Neuronal stem cell (in vitro differentiated cells): ENCODE data around the gene TMEM88.

Experiments used
- DNase-seq: peaks from one replicate; pipeline ENCODE4 v3.0.0-alpha.2; 2013; ENCODE audit warnings: low spot score
- H2AFZ ChIP-seq: one replicate; pipeline ENCODE4 v1.6.1; 2013; ENCODE audit warnings: mild to moderate bottlenecking, low read length, inconsistent platforms
- H2AK5ac ChIP-seq: 2 replicates; pipeline ENCODE4 v1.6.1; 2013; ENCODE audit warnings: low read depth, mild to moderate bottlenecking, inconsistent platforms, low read length, moderate library complexity, mixed read lengths
- H2BK120ac ChIP-seq: 2 replicates; pipeline ENCODE4 v1.6.1; 2013; ENCODE audit warnings: low read depth, mild to moderate bottlenecking, inconsistent platforms, low read length, moderate library complexity, mixed read lengths
- H2BK12ac ChIP-seq: one replicate; pipeline ENCODE4 v1.6.1; 2013; ENCODE audit warnings: low read length, inconsistent platforms
- H2BK15ac ChIP-seq: 2 replicates; pipeline ENCODE4 v1.6.1; 2013; ENCODE audit warnings: mild to moderate bottlenecking, low read length, inconsistent platforms, mixed read lengths
- H2BK5ac ChIP-seq: one replicate; pipeline ENCODE4 v1.6.1; 2013; ENCODE audit warnings: inconsistent platforms, mild to moderate bottlenecking, low read length, moderate library complexity
- H3K14ac ChIP-seq: one replicate; pipeline ENCODE4 v1.6.1; 2013; ENCODE audit warnings: low read length, inconsistent platforms
- H3K18ac ChIP-seq: 2 replicates; pipeline ENCODE4 v1.6.1; 2013; ENCODE audit warnings: low read length, inconsistent platforms
- H3K23ac ChIP-seq: 2 replicates; pipeline ENCODE4 v1.6.1; 2013; ENCODE audit warnings: low read depth, mild to moderate bottlenecking, mixed read lengths, low read length, inconsistent platforms; ENCODE audit not compliant: poor library complexity
- H3K27ac ChIP-seq: replicated peaks from 3 replicates; pipeline ENCODE4 v1.5.1; 2013; ENCODE audit warnings: low read length, inconsistent platforms
- H3K27me3 ChIP-seq, 3 experiments: 2 replicates each; pipeline ENCODE4 v1.6.1; 2013; ENCODE audit warnings: low read length in 3 of 3, mild to moderate bottlenecking in 2 of 3, inconsistent platforms in 1 of 3, low read depth in 1 of 3, mixed read lengths in 1 of 3, moderate library complexity in 1 of 3; ENCODE audit not compliant: control insufficient read depth in 3 of 3, insufficient read depth in 3 of 3
- H3K36me3 ChIP-seq, 2 donors: replicated peaks in 1 of 2; 2 replicates each; pipeline ENCODE4 v1.6.1; 2013; ENCODE audit warnings: low read length in 2 of 2; ENCODE audit not compliant: control insufficient read depth in 2 of 2, insufficient read depth in 2 of 2
- H3K4ac ChIP-seq: 2 replicates; pipeline ENCODE4 v1.6.1; 2013; ENCODE audit warnings: inconsistent platforms, mild to moderate bottlenecking, low read length, moderate library complexity
- H3K4me1 ChIP-seq, 2 donors: 1 replicate in 1 of 2; 2 replicates in 1 of 2; pipeline ENCODE4 v1.6.1; 2013; ENCODE audit warnings: low read length in 2 of 2, low read depth in 1 of 2; ENCODE audit not compliant: control insufficient read depth in 2 of 2, insufficient read depth in 1 of 2
- H3K4me2 ChIP-seq: one replicate; pipeline ENCODE4 v1.6.1; 2013; ENCODE audit warnings: mild to moderate bottlenecking, low read length, inconsistent platforms; ENCODE audit not compliant: insufficient read depth, poor library complexity, severe bottlenecking
- H3K4me3 ChIP-seq, 2 donors: 2 replicates each; pipeline ENCODE4 v1.5.1; 2013; ENCODE audit warnings: low read length in 2 of 2, mild to moderate bottlenecking in 2 of 2, inconsistent platforms in 1 of 2, moderate library complexity in 1 of 2
- H3K79me1 ChIP-seq: one replicate; pipeline ENCODE4 v1.6.1; 2013; ENCODE audit warnings: low read depth, mild to moderate bottlenecking, inconsistent platforms, low read length, moderate library complexity
- H3K9ac ChIP-seq: one replicate; pipeline ENCODE4 v1.6.1; 2013; ENCODE audit warnings: mild to moderate bottlenecking, low read depth, low read length, inconsistent platforms; ENCODE audit not compliant: poor library complexity
- H3K9me3 ChIP-seq, 2 donors: replicated peaks in 1 of 2; 2 replicates each; pipeline versions ENCODE3 to v1.6.1; 2013; ENCODE audit warnings: low read length in 2 of 2, mild to moderate bottlenecking in 2 of 2, inconsistent platforms in 1 of 2, low read depth in 1 of 2, mixed read lengths in 1 of 2, moderate library complexity in 1 of 2; ENCODE audit not compliant: control insufficient read depth in 2 of 2, insufficient read depth in 1 of 2
- H4K8ac ChIP-seq: one replicate; pipeline ENCODE4 v1.6.1; 2013; ENCODE audit warnings: low read depth, mild to moderate bottlenecking, inconsistent platforms, low read length, moderate library complexity
- H4K91ac ChIP-seq: one replicate; pipeline ENCODE4 v1.6.1; 2013; ENCODE audit warnings: low read length, low read depth, mild to moderate bottlenecking, inconsistent platforms; ENCODE audit not compliant: poor library complexity
- WGBS, 2 donors: extraction: QIAGEN DNeasy Blood & Tissue Kit; methylation state at CpG; one replicate each; pipeline ENCODE4 v1.1.7; 2013; ENCODE audit warnings: missing lambda C conversion rate in 2 of 2, mixed read lengths in 1 of 2; ENCODE audit not compliant: insufficient read length in 2 of 2, insufficient replicate concordance in 1 of 2; ENCODE audit errors: extremely low coverage in 2 of 2; 5-methylcytosine and 5-hydroxymethylcytosine counted together

TMEM88 gene

GRCh38 chr17:7883781-7884386, 29.0 kb downstream of the TMEM88 start:
- H2BK5ac ChIP-seq = no peak overlapping the region
- H3K27ac ChIP-seq = no peak overlapping the region
- peaks cover 0 to 3% (median 0%) of the 10 kb centered on the region in 3 experiments for H3K27me3 ChIP-seq
- H3K9ac ChIP-seq = no peak overlapping the region
- no peak overlapping the region for H2BK12ac ChIP-seq
- DNase-seq = no peak
- H3K79me1 ChIP-seq = no peaks in the 10 kb centered on the region
- no peak overlapping the region for H2AK5ac ChIP-seq
- H2BK15ac ChIP-seq = no peak overlapping the region
- no peak overlapping the region for H3K18ac ChIP-seq
- H3K4ac ChIP-seq = no peak overlapping the region
- peak overlapping the region in 1 of 2 donors; percentile 28 for H3K4me3 ChIP-seq
- no peak overlapping the region for H3K14ac ChIP-seq
- H3K23ac ChIP-seq = no peak overlapping the region
- peaks cover 22 to 23% of the 10 kb centered on the region in 2 donors for H3K4me1 ChIP-seq
- no peak overlapping the region for H2BK120ac ChIP-seq
- H4K8ac ChIP-seq = no peak overlapping the region
- H3K4me2 ChIP-seq = no peak overlapping the region
- no peaks in the 10 kb centered on the region for H3K9me3 ChIP-seq
- H2AFZ ChIP-seq = peak overlapping the region; percentile 65
- no CpG with 5 or more reads among the region's 3 CpGs for WGBS, 2 donors
- H4K91ac ChIP-seq = no peak overlapping the region
- H3K36me3 ChIP-seq = peaks cover 6 to 44% of the 10 kb centered on the region in 2 donors

GRCh38 chr17:7884581-7885366, 29.9 kb downstream of the TMEM88 start:
- peak overlapping the region; percentile 99 for H3K18ac ChIP-seq
- no peak overlapping the region for H2BK120ac ChIP-seq
- no CpG with 5 or more reads among the region's 100 CpGs for WGBS, 2 donors
- no peak overlapping the region for H3K14ac ChIP-seq
- peak overlapping the region; percentile 42 for H2BK15ac ChIP-seq
- H2BK12ac ChIP-seq = no peak overlapping the region
- H4K91ac ChIP-seq = no peak overlapping the region
- no peak for DNase-seq
- H2AFZ ChIP-seq = peak overlapping the region; percentile 84
- no peak overlapping the region for H3K4ac ChIP-seq
- H4K8ac ChIP-seq = no peak overlapping the region
- H2BK5ac ChIP-seq = no peak overlapping the region
- peaks cover 0 to 3% (median 0%) of the 10 kb centered on the region in 3 experiments for H3K27me3 ChIP-seq
- H3K4me1 ChIP-seq = peaks cover 28 to 31% of the 10 kb centered on the region in 2 donors
- peaks cover 5 to 38% of the 10 kb centered on the region in 2 donors for H3K36me3 ChIP-seq
- no peak overlapping the region for H3K27ac ChIP-seq
- H2AK5ac ChIP-seq = no peak overlapping the region
- H3K9me3 ChIP-seq = no peaks in the 10 kb centered on the region
- no peaks in the 10 kb centered on the region for H3K79me1 ChIP-seq
- peak overlapping the region; percentile 100 for H3K4me2 ChIP-seq
- H3K23ac ChIP-seq = no peak overlapping the region
- H3K4me3 ChIP-seq = peak overlapping the region; percentile 67 to 90
- peak overlapping the region; percentile 46 for H3K9ac ChIP-seq

DNA sequence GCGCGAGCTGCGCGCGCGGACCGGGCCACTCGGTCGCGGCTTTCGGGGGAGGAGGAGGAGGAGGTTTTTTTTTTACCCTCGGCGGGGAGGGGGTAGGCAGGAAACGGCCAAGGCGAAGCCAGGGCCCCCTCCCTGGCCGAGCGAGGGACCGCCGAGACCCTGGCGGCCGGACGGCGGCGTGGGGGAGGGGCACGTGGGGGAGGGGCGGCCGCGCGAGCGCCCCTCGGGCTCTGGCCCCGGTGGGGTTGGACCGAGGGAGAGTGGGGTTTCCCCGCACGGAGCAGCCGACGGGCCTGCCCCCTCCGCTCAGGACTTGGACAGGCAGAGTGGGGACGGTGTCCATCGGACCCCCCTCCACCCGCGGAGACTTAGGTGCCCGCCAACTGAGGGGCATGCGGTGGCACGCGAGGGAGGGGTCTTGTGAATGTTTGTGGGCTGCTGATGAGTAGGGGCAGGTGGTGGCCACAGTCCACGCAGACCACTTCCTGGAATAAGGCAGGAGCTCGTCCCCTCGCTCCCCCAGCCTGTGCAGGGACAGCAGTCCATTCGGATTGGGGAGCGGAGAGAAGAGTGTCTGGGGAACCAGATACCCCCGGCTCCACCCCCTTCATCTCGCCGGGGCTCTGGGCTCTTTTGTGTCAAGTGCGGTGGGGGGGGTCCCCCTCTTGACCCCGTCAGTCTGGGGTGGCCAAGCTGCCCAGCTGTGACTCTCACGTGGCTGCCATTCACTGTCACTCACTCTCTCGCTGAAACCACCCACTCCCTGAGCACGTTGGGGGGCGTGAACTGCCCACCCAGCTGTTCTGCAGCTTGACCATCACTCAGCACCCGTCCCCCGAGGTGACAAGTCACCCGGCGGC, 30.7 kb downstream of the TMEM88 start:
- no peak overlapping the region for H2BK120ac ChIP-seq
- peak overlapping the region; percentile 79 for H2AK5ac ChIP-seq
- H3K4me3 ChIP-seq = peak overlapping the region; percentile 67 to 90
- H2BK12ac ChIP-seq = peak overlapping the region; percentile 96
- peaks cover 0 to 3% (median 0%) of the 10 kb centered on the region in 3 experiments for H3K27me3 ChIP-seq
- no peaks in the 10 kb centered on the region for H3K79me1 ChIP-seq
- H3K18ac ChIP-seq = peak overlapping the region; percentile 99
- peak overlapping the region; percentile 67 for H3K4ac ChIP-seq
- peak; percentile 70 for DNase-seq
- H2AFZ ChIP-seq = peak overlapping the region; percentile 84
- H3K4me1 ChIP-seq = peaks cover 31 to 32% of the 10 kb centered on the region in 2 donors
- H3K9ac ChIP-seq = peak overlapping the region; percentile 98
- peak overlapping the region; percentile 98 for H3K23ac ChIP-seq
- no CpG with 5 or more reads among the region's 64 CpGs for whole genome bisulfite sequencing, 2 donors
- no peak overlapping the region for H3K27ac ChIP-seq
- H2BK15ac ChIP-seq = peak overlapping the region; percentile 73
- H3K14ac ChIP-seq = peak overlapping the region; percentile 92
- H2BK5ac ChIP-seq = peak overlapping the region; percentile 96
- no peak overlapping the region for H4K91ac ChIP-seq
- H3K9me3 ChIP-seq = no peaks in the 10 kb centered on the region
- peak overlapping the region; percentile 100 for H3K4me2 ChIP-seq
- peaks cover 4 to 37% of the 10 kb centered on the region in 2 donors for H3K36me3 ChIP-seq
- no peak overlapping the region for H4K8ac ChIP-seq
